SKM-1 treated with dmso at 0.1 percent for 144 hours (cell line): ENCODE results near the gene GBP1.
"Not testable (repeated sequence)": the region's sequence is repeated elsewhere in the genome, so short reads cannot be mapped to it uniquely, and the experiment has no call there.

Source experiments
- DNase-seq: peaks from one replicate; lab custom pipeline; 2025; ENCODE audit not compliant: unreplicated experiment; lab: John Stamatoyannopoulos, UW

The GBP1 gene

GRCh38 chr1:89060091-89060490 lies 4.9 kb downstream of the GBP1 start:
- no peak for DNase-seq

DNA sequence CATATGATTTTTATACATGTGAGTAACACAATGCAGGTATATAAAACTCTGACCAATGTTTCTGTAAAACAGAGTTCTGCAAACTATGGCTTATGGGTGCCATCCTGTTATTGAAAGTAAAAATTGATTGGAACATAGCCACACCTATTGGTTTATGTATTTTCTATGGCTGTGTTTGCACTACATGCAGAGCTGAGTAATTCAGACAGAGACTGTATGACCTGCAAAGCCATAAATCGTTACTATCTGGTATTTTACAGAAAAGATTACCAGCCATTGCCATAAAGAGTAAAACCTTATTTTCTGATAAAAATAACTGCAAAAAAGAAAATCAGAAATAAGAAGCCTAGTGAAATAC lies 13.1 kb downstream of the GBP1 start:
- no peak for DNase-seq

- no peak for DNase-seq
These were observed 13.6 kb downstream of the GBP1 start for GRCh38 chr1:89051300-89051954.

DNA sequence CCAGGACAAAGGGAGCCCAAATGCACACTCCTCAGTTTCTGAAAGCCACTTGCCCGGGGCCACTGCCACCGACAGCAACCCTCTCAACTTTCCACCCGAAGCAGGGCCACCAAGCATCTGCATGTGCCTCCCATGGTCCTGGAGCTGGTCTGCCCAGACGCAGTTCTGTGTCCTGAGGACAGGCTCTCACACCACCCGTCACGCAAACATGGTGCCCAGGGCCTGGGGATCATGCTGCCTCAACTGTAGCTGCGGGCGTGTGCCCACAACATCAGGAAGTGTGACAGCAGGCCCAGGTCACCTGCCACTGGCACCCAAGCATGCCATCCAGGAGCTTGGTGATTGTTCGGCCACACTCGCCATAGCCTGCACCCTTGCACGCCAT lies 14.4 kb downstream of the GBP1 start:
- DNase-seq = no peak

DNA sequence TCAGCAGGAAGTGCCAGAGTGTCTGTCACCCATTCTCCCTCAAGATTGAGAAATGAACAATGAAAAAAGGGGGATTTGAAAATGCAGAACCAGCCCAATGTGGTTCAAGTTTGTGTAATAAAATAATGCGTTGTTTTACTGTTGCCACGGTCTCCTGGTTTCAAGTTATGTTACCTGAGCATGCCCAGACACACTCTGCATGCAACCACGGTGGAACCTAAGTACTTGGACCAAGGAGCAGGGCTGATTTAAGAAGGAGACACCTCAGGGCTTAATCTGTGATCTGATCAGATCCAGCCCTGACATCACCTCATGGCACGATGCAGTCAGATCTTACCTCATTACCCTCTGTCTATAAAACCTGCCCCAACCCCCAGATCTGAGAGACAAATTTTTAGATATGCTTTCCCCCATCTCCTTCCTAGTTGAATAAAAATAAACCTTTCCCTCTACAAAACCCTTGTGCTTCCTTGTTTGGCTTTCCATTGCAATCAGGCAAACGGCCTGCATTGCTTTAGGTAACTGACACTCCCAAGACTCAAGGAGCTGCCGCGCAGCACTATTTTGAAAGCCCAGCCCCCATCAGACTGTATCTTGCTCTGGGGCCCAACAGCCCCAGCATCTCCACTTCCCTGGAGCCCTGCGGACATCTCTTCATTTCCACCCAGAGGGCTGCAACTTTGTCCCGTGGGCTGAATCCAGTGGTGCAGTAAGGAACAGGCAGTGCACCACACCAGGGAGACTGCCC lies 14.9 kb downstream of the GBP1 start:
- DNase-seq = not testable (repeated sequence)

DNA sequence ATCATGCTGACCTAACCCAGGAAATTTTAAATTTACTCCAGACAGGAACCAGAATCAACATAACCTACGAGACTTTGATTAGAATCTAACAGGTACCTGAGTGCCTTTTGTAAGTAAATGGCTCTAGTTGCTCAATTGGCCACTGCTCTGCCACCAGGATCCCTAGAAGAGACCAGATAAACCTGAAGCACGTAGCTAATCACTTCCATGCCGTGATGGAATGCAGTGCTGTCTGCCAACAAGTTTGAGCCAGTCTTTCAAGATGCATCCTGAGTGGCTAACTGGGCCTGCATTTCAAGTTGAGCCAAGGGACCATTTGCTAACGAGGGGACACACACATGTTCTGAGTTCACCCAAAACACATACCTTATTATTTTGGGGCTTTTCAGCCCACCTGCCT lies 15.8 kb downstream of the GBP1 start:
- not testable (repeated sequence) for DNase-seq

- no peak for DNase-seq
These were observed 17.3 kb downstream of the GBP1 start for GRCh38 chr1:89047734-89048133.

DNA sequence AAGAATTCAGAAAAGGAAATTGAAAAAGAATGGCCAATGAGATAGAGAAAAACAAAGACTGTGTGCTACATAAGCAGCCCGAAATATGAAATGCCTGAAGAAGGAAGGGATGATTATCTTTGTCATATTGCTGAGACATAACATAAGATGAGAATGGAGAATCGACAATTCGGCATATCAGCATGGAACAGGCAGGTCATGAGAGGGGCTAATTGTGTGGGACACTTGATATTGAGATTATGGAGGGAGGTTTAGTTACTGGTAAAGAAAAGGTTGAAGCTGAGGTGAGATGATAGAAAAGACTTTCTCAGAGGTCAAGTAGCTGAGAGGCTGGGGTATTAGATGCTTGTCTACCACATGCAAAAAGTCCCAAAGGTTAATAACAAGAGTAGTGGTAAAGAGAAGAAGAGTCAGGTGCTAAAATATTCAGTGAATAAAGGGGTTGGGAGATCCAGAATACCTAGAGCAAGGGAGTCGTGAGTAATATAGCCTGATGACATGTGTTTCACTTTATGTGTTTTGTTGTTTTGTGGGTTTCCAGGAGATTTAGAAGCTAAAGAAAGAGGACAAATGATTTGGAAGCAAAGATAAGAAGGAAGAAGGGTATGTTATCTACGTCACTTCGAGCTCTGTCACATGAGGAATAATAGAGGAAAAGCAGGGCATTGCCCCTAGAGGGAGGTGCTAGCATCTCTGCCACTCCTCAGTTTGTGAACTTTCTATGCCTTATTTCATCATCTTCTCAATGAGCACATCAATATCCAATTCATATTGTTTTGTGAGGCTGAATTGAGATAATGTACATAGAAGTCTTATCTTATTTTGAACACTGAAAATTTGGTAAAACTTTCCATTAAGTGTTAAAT lies 18.5 kb downstream of the GBP1 start:
- not testable (repeated sequence) for DNase-seq

GRCh38 chr1:89044970-89045721 lies 19.9 kb downstream of the GBP1 start:
- DNase-seq = no peak

GRCh38 chr1:89043940-89044339 lies 21.1 kb downstream of the GBP1 start:
- DNase-seq = no peak

- no peak for DNase-seq
These were observed 22.5 kb downstream of the GBP1 start for GRCh38 chr1:89042491-89042890.

- no peak for DNase-seq
These were observed 23.3 kb downstream of the GBP1 start for GRCh38 chr1:89041721-89042120.

GRCh38 chr1:89041119-89041641 lies 23.8 kb downstream of the GBP1 start:
- no peak for DNase-seq

DNA sequence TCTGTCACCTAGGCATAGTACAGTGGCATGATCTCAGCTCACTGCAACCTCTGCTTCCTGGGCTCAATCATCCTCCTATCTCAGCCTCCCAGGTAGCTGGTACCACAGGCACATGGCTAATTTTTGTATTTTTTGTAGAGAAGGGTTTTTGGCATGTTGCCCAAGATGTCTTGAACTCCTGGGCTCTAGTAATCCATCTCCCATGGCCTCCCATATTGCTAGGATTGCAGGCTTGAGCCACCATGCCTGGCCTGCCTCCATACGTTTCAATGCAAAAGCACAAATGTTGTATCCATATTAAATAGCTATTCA lies 24.7 kb downstream of the GBP1 start:
- no peak for DNase-seq

- DNase-seq = no peak
These were observed 27.8 kb downstream of the GBP1 start for GRCh38 chr1:89037186-89037585.

DNA sequence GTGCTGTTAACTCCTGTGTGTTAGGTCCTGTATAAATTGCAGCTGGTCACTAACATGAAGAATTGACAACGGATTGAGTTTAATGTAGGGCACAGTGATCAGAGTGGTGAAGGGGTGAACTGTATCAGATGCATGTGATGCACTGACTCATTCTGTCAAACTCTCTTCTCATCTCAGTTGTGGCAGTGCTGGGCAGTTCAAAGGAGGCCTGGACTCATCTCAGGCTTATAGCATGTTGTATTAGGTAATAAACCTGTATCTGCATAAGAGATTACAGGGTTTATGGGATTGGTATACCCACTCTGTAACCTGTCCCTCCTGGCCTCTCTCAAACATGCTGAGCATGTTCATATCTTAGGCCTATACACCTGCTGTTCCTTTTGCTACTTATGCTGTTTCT lies 29.9 kb downstream of the GBP1 start:
- DNase-seq = no peak

GRCh38 chr1:89034004-89034403 lies 31.0 kb downstream of the GBP1 start:
- DNase-seq = not testable (repeated sequence)

DNA sequence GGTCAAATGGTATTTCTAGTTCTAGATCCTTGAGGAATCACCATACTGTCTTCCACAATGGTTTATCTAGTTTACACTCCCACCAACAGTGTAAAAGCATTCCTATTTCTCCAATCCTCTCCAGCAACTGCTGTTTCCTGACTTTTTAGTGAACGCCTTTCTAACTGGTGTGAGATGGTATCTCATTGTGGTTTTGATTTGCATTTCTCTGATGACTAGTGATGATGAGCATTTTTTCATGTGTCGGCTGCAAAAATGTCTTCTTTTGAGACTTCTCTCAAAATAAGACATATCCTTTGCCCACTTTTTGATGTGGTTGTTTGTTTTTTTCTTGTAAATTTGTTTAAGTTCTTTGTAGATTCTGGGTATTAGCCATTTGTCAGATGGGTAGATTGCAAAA lies 36.0 kb downstream of the GBP1 start:
- not testable (repeated sequence) for DNase-seq

DNA sequence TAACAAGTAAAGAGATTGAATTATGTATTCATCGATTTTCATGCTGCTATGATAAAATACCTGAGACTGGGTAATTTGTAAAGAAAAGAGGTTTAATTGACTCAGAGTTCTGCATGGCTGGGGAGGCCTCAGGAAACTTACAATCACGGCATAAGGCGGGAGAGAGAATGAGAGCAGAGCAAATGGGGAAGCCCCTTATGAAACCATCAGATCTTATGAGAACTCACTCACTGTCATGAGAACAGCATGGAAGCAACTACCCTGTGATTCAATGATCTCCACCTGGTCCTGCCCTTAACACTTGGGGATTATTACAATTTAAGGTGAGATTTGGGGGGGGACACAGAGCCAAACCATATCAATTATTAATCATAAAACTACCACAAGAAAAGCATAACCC lies 39.1 kb downstream of the GBP1 start:
- no peak for DNase-seq

GRCh38 chr1:89023026-89023425 lies 42.0 kb downstream of the GBP1 start:
- DNase-seq = no peak
